Activated CD8-positive, alpha-beta memory T cell treated with anti-CD3 and anti-CD28 coated beads, Interleukin-2, amount 10 ng/mL, durations not matched to agents 7 days and 5 days (primary cell): Measurements from ENCODE around the gene CXorf58. TPM values are rescaled to one million over a fixed set of nuclear protein-coding genes. Genes with fewer than 3 reads are reported as not detected.
A peak's percentile ranks its signal among the peaks of the same experiment; 100 is the strongest.

Experiments
- ATAC-seq: fragments of 150-1000 bp; cut with Tn5 transposase; one replicate; pipeline ENCODE4 v1.10.0; 2021; ENCODE audit warnings: moderate library complexity
- CTCF ChIA-PET: fragments of 350-600 bp; sonication (Branson Sonifier 250); formaldehyde crosslinking; loops from one replicate; lab custom pipeline; 2021; ENCODE audit warnings: antibody characterized with exemption; lab: Charles Lee
- DNase-seq: peaks from one replicate; pipeline ENCODE4 v3.0.0-alpha.2; 2020
- H3K27ac Mint-ChIP-seq: one replicate; pipeline ENCODE4 v1.8.0; 2021; ENCODE audit warnings: mild to moderate bottlenecking, mixed read lengths
- H3K27me3 Mint-ChIP-seq: one replicate; pipeline ENCODE4 v1.8.0; 2021; ENCODE audit warnings: mixed read lengths
- H3K36me3 Mint-ChIP-seq: one replicate; pipeline ENCODE4 v1.8.0; 2021; ENCODE audit warnings: mild to moderate bottlenecking, mixed read lengths
- H3K4me1 Mint-ChIP-seq: one replicate; pipeline ENCODE4 v1.8.0; 2021; ENCODE audit warnings: mixed read lengths
- H3K4me3 Mint-ChIP-seq: one replicate; pipeline ENCODE4 v1.8.0; 2021; ENCODE audit warnings: mild to moderate bottlenecking, moderate library complexity, mixed read lengths
- H3K9me3 Mint-ChIP-seq: one replicate; pipeline ENCODE4 v1.8.0; 2022; ENCODE audit warnings: low read depth, mixed read lengths
- total RNA-seq, 2 experiments: library from RNA; stranded (reverse); gene quantifications; one replicate each; pipeline ENCODE4 v1.2.3, GENCODE V29; 2021

Gene CXorf58
- total RNA-seq, 2 experiments from 2014 or later: 0.20 TPM; not detected in 1

DNA sequence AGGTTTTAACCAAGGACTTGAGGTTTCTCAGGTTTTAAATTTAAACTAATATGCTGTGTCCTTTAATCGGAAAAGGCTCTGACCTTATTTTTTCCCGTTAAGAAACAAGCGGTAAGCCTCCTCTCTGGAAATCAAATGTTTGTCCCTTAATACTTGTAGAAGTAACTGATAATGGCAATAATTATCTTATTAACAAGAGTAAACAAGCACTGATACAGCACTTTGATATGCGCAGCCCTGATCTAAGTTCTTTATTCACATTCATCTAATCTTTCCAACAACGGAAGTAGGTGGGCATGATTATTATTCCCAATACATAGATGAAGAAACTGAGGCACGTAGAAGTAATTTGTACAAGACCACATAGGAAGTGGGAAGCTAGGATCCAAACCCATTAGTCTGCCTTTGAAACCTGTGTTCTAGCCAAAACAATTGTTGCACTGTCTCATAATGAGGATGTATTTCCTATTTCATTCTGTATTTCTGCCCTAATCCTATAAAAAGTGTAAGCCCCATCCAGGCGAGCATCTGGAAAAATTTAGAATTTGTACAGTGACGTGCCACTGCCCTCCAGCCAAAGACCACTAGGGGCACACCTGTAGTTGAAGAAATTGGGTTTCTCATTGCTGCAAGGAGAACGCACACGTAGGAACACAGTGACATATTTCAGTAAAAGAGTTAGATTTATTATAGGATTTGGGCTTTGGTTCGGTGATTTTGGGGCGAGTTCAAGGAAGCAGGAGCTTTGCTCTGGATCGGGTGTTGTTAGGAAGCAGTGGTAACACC lies 606 bp downstream of the CXorf58 start:
- H3K27me3 Mint-ChIP-seq: no peaks in the 10 kb centered on the region
- H3K27ac Mint-ChIP-seq: peak overlapping the region; percentile 86
- CTCF ChIA-PET: interaction anchor here (0.9 to 4.0 kb wide), 16 partner anchors 8 to 241 kb away, joined by 3 to 33 read pairs (median 4); partner anchors contain the start of genes EIF2S3, KLHL15, PRDX4 and SAT1
- H3K36me3 Mint-ChIP-seq: no peaks in the 10 kb centered on the region
- ATAC-seq: no peak
- peaks cover 26% of the 10 kb centered on the region for H3K4me1 Mint-ChIP-seq
- H3K4me3 Mint-ChIP-seq: peak overlapping the region; percentile 58
- H3K9me3 Mint-ChIP-seq: no peaks in the 10 kb centered on the region
- no peak for DNase-seq

DNA sequence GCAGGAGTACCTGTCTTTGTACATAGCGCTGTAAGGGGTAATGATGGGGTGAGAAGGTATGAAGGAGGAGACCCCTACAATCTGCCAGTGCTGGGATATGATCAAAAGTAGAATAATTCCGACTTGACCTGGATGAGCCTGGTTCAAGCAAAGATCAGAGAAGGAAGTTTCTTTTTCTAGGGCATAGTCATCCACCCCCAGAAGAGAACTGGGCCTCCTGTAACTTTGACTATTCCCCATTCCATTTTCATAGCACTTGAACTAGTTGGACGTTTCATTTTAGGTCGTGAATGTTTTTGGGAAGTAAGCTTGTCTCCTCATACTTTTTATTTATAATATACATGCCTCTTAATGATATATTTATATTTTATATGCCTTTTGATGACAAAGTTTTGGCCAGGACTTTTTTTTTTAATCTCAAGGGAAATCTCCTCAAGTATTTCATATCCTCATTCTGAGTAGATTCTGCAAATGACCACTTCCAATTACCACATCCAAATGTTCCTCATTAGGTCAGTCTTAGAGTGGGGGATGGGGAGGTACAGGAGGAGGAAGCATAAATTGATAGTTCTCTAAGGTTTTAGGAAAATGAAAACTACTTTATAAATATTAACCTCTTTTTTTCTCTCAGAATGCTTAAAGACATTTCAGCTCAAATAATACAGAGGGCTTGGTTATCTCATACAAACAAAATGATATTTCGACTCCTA lies 3.5 kb downstream of the CXorf58 start:
- ATAC-seq: no peak
- H3K36me3 Mint-ChIP-seq: no peaks in the 10 kb centered on the region
- no peak overlapping the region for H3K27ac Mint-ChIP-seq
- H3K4me3 Mint-ChIP-seq: no peak overlapping the region
- CTCF ChIA-PET: no interaction called here
- no peaks in the 10 kb centered on the region for H3K27me3 Mint-ChIP-seq
- peaks cover 15% of the 10 kb centered on the region for H3K4me1 Mint-ChIP-seq
- DNase-seq: no peak
- no peaks in the 10 kb centered on the region for H3K9me3 Mint-ChIP-seq

DNA sequence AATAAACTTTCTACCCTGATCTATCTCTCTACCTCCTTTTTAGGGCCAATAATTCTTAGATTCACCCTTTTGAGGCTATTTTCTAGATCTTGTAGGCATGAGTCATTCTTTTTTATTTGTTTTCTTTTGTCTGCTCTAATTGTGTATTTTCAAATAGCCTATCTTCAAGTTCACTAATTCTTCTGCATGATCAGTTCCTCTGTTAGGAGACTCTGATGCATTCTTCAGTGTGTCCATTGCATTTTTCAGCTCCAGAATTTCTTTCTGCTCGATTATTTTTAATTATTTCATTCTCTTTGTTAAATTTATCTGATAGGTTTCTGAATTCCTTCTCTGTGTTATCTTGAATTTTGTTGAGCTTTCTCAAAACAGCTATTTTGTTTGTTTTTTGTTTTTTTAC lies 11.3 kb downstream of the CXorf58 start:
- Mint-ChIP-seq H3K27me3 (peaks cover 2% of the 10 kb centered on the region), H3K36me3 (no peaks in the 10 kb centered on the region), H3K4me1 (peaks cover 3% of the 10 kb centered on the region), H3K27ac (no peak overlapping the region), H3K9me3 (no peaks in the 10 kb centered on the region), H3K4me3 (no peak overlapping the region)
- no peak for DNase-seq
- ATAC-seq: no peak
- CTCF ChIA-PET: interaction anchor here (0.7 kb wide), 1 partner anchor 72 kb away, joined by 3 read pairs; no protein-coding TSS in a partner anchor

DNA sequence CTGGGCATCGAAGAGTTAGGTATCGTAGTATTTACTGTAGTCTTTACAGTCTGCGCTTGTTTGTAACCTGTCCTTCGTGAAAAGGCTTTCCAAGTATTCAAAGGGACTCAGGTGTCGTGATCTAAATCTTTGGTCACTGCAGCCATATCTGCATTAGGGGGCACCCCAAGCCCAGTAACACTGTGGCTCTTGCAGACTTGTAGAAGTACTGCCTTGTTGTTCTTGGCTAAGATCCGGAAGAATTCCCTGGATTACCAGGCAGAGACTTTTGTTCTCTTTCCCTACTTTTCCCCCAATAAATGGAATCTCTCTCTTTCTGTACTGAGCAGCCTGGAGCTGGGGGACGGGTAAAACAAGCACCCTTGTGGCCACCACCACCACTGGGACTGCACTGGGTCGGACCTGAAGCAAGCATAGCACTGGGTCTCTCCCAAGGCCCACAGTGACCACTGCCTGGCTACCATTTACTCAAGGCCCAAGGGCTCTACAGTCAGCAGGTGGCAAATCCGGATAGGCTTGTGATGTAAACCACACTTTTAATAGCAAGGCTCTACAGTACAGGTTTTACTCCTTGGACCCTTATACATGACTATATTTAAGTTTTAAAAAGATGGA lies 12.0 kb downstream of the CXorf58 start:
- DNase-seq: no peak
- ATAC-seq: no peak
- Mint-ChIP-seq H3K9me3 (no peaks in the 10 kb centered on the region), H3K27me3 (peaks cover 2% of the 10 kb centered on the region), H3K36me3 (no peaks in the 10 kb centered on the region), H3K4me3 (no peak overlapping the region), H3K27ac (no peak overlapping the region), H3K4me1 (peaks cover 3% of the 10 kb centered on the region)
- CTCF ChIA-PET: no interaction called here

DNA sequence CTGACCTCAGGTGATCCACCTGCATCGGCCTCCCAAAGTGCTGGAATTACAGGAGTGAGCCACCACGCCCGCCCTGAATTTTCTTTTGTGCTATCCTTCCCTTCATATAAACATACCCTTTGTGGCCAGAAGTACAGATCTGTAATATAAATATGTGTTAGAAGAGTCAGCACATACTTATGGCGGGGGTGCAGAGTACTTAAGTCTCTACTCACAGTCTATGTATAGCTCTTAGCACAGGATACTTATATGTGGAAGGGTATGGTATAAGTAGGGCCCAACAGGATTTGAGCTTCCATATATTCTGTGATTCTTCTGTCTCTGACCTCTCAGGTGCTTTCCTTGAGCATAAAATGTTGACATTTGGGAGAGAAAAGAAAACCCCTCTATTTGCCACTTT lies 18.2 kb downstream of the CXorf58 start:
- H3K4me1 Mint-ChIP-seq: peaks cover 2% of the 10 kb centered on the region
- ATAC-seq: no peak
- H3K4me3 Mint-ChIP-seq: no peak overlapping the region
- no peaks in the 10 kb centered on the region for H3K36me3 Mint-ChIP-seq
- no peaks in the 10 kb centered on the region for H3K27me3 Mint-ChIP-seq
- H3K27ac Mint-ChIP-seq: no peak overlapping the region
- CTCF ChIA-PET: no interaction called here
- DNase-seq: no peak
- no peaks in the 10 kb centered on the region for H3K9me3 Mint-ChIP-seq

DNA sequence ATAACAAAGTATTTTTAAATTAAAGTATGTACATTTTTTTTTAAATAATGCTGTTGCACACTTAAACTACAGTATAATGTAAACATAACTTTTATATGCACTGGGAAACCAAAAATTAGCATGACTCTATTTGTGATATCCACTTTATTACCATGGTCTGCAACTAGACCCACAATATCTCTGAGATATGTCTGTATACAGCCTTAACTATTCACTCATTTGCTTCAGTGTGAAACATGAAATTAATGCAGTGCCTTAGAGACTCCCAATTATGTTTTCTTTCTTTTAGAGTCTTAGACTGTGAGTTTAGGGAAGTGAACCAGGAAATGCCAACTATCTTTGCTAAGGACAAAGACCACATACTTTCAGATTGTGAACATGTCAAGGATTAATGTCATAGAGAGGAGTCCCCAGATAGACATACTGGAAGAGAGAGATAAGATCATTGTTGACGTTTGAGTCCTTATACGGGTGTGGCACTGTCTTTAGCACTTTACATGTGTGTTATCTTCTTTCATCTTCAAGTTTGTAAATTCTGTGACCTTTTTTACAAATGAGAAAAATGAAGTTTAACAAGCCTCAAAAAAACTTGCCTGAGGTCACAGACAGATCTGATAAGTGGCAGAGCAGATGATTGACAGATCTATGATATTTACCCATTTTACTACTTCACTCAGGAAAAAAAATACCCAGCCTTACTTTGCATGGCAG lies 23.2 kb downstream of the CXorf58 start:
- Mint-ChIP-seq H3K9me3 (no peaks in the 10 kb centered on the region), H3K4me3 (no peak overlapping the region), H3K4me1 (peaks cover 13% of the 10 kb centered on the region), H3K27me3 (no peaks in the 10 kb centered on the region), H3K36me3 (no peaks in the 10 kb centered on the region), H3K27ac (peak overlapping the region; percentile 77)
- CTCF ChIA-PET: interaction anchor here (1.3 kb wide), 1 partner anchor 124 kb away, joined by 6 read pairs; the partner anchor contains the start of gene EIF2S3
- peak; percentile 84 for ATAC-seq
- no peak for DNase-seq

DNA sequence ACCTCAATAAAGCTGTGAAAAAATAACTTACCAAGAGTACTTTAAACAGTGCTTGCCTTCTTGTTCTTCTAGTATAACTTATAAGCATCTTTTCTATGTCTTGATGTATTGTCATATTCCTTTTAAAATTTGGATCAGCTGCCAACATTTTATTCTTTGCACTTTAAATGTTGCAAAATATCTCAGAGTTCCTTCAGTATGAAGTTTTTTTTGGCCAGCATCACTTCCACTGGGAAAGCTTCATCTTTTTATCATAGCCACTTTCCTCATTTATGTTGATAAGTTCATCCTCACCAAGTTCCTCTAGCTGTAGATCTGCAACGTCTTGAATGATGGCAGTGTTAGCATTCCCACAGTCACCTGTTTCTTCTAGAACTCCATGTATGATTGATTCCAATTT lies 24.2 kb downstream of the CXorf58 start:
- Mint-ChIP-seq H3K4me1 (peaks cover 13% of the 10 kb centered on the region), H3K36me3 (no peaks in the 10 kb centered on the region), H3K27ac (no peak overlapping the region), H3K27me3 (no peaks in the 10 kb centered on the region), H3K4me3 (no peak overlapping the region), H3K9me3 (no peaks in the 10 kb centered on the region)
- CTCF ChIA-PET: interaction anchor here (1.3 kb wide), 1 partner anchor 123 kb away, joined by 6 read pairs; the partner anchor contains the start of gene EIF2S3
- no peak for DNase-seq
- no peak for ATAC-seq

DNA sequence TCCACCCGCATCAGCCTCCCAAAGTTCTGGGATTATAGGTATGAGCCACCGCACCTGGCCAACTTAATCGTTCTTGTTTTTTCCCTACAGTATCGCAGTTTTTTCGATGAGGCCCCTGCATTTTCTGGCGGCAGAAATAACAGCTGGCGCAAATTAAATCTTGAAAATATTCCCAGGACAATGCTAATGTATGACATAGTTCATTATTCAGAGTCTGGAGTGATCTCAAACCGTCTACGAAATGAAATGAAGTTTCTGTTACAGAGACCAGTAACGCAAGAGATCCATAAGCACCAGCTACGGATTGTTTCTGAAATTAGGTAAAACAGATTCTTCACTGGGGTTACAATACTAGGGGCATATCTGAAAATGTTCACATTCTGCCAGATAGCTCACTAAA lies 27.3 kb downstream of the CXorf58 start:
- no peak for DNase-seq
- H3K27me3 Mint-ChIP-seq: no peaks in the 10 kb centered on the region
- peaks cover 13% of the 10 kb centered on the region for H3K4me1 Mint-ChIP-seq

DNA sequence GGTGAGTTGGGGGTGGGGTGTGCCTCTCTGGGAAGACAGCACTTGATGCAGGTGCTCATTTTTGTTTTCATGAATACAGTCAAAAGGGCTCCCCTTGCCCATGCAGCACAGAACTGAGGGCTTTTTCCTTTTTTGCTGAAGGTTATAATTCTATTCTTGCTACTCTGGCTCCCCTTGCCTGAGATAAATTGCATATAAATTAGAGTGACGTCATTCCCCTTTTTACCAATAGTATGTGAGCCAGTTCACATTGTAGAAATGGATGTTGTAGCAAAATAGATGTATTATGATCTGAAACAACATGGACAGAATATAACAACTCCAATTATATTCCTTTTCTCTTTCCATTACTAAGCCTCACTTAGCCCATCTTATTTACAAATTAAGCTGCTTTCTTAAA lies 28.4 kb downstream of the CXorf58 start:
- Mint-ChIP-seq H3K27me3 (no peaks in the 10 kb centered on the region), H3K4me1 (peaks cover 10% of the 10 kb centered on the region), H3K9me3 (no peaks in the 10 kb centered on the region), H3K36me3 (no peaks in the 10 kb centered on the region), H3K27ac (no peak overlapping the region), H3K4me3 (no peak overlapping the region)
- no peak for DNase-seq
- CTCF ChIA-PET: no interaction called here
- ATAC-seq: no peak

More for the DNA sequence above, 27.3 kb downstream of the CXorf58 start:
- ATAC-seq: no peak
- Mint-ChIP-seq H3K36me3 (no peaks in the 10 kb centered on the region), H3K4me3 (no peak overlapping the region), H3K9me3 (no peaks in the 10 kb centered on the region), H3K27ac (no peak overlapping the region)
- CTCF ChIA-PET: no interaction called here

DNA sequence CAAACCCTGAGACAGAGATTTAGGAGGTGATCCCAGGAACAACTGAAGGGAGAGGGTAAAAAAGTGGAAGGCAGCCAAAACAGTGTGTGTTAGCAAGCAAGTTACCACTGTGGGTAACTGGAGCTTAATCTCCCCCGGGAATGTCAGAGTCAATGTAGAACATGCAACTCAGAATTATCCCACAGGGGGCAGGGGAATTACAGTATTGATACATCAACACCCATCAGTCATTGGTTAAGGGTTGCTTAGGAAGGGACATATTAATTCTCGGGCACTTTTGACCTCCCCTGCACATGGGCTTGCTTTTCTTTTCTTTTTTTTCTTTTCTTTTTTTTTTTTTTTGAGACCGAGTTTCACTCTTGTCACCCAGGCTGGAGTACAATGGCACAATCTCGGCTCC lies 29.3 kb downstream of the CXorf58 start:
- DNase-seq: no peak
- no peaks in the 10 kb centered on the region for H3K27me3 Mint-ChIP-seq
- no peak overlapping the region for H3K27ac Mint-ChIP-seq
- CTCF ChIA-PET: interaction anchor here (1.5 kb wide), 1 partner anchor 29 kb away, joined by 4 read pairs; the partner anchor contains the start of genes APOO and CXorf58
- peaks cover 2% of the 10 kb centered on the region for H3K4me1 Mint-ChIP-seq
- no peak for ATAC-seq
- no peaks in the 10 kb centered on the region for H3K36me3 Mint-ChIP-seq
- H3K4me3 Mint-ChIP-seq: no peak overlapping the region
- no peaks in the 10 kb centered on the region for H3K9me3 Mint-ChIP-seq

DNA sequence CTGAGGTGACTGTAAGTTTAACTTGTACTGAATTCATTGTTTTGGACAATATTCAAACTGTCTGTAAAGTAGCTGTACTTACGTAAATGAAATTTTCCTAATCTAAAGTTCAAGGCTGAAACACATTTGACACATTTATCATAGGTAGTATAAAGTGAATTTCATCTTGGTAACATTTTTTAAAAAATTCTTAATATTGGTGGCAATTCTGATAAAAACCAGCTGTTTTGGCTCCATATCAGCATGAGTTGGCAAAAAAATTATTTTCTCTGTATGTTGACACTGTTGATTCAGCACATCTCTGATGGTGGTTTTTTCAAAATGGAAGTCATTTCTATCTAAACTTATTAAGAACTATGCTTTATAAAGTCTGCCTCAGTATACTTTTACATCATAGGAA lies 30.9 kb downstream of the CXorf58 start:
- no peaks in the 10 kb centered on the region for H3K9me3 Mint-ChIP-seq
- no peak for DNase-seq
- CTCF ChIA-PET: interaction anchor here (1.5 kb wide), 1 partner anchor 30 kb away, joined by 4 read pairs; the partner anchor contains the start of genes APOO and CXorf58
- H3K4me3 Mint-ChIP-seq: no peak overlapping the region
- H3K4me1 Mint-ChIP-seq: no peaks in the 10 kb centered on the region
- H3K27ac Mint-ChIP-seq: no peak overlapping the region
- no peak for ATAC-seq
- H3K36me3 Mint-ChIP-seq: peaks cover 1% of the 10 kb centered on the region
- no peaks in the 10 kb centered on the region for H3K27me3 Mint-ChIP-seq

DNA sequence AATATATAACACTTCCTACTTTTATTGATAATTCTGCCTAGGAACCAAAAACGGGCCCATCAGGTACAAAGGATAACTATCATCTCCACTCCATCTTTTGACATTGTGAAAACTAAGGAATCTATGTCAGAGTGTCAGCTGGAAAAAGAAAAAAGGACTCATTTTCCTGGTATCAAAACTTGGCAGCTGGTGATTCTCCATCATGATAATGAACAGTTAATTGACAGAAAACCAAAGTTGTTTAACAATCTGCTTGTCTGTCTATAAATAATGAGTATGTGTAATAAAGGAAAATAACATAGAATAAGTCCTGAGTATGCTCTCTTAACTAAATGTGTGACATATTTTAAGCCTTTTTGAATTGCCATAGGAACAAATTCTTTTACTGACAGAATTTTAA lies 31.4 kb downstream of the CXorf58 start:
- H3K9me3 Mint-ChIP-seq: no peaks in the 10 kb centered on the region
- H3K36me3 Mint-ChIP-seq: peaks cover 1% of the 10 kb centered on the region
- H3K4me1 Mint-ChIP-seq: no peaks in the 10 kb centered on the region
- no peak overlapping the region for H3K4me3 Mint-ChIP-seq
- H3K27me3 Mint-ChIP-seq: no peaks in the 10 kb centered on the region
- no peak overlapping the region for H3K27ac Mint-ChIP-seq
- CTCF ChIA-PET: no interaction called here
- no peak for ATAC-seq
- DNase-seq: no peak

DNA sequence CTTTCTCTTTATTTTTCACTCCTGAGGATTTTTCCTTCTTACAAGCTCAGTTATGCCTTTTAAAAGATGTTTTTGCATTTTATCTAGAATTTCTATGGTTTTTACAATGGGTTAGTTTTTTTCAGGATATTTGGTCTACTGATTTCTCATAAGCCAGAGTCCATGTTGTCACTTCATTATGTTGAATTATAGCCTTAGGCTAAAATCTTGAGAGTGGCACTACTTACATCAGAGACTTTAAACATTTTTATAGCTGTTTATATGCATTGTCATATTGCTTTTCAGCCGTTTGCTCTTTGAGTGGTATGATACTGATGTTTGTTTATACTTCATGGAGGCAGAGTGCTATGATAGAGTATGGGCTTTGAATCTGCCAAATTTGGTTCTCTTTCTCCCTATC lies 36.4 kb downstream of the CXorf58 start:
- Mint-ChIP-seq H3K27ac (no peak overlapping the region), H3K9me3 (no peaks in the 10 kb centered on the region), H3K4me3 (no peak overlapping the region), H3K27me3 (no peaks in the 10 kb centered on the region), H3K36me3 (peaks cover 3% of the 10 kb centered on the region), H3K4me1 (peaks cover 2% of the 10 kb centered on the region)
- CTCF ChIA-PET: no interaction called here
- DNase-seq (no peak), ATAC-seq (no peak)
